GM12878 (cell line): Measurements from ENCODE around the gene SLC35A2.

Experiments used
- EP300 ChIP-seq, 2 experiments: fragments of 150-350 bp in 1 of 2; IDR thresholded peaks; 2 replicates each; pipeline ENCODE4 v1.6.1; 2011 to 2012; ENCODE audit warnings: low read depth in 2 of 2, low read length in 2 of 2, borderline replicate concordance in 1 of 2, improper control_type of control experiment in 1 of 2, inconsistent platforms in 1 of 2; ENCODE audit not compliant: control insufficient read depth in 1 of 2
- EZH2 ChIP-seq: IDR thresholded peaks from 2 replicates; pipeline ENCODE4 v1.6.1; 2012; ENCODE audit warnings: low read depth, mild to moderate bottlenecking, control low read depth, inconsistent platforms, low read length, borderline replicate concordance; ENCODE audit not compliant: control insufficient read depth
- PRDM15 ChIP-seq: fragments of 450-650 bp; formaldehyde crosslinking; IDR thresholded peaks from 2 replicates; pipeline ENCODE4 v1.4.0; 2020; ENCODE audit warnings: mild to moderate bottlenecking, moderate library complexity
- TCF7 ChIP-seq: IDR thresholded peaks from 2 replicates; pipeline ENCODE4 v1.6.1; 2014; ENCODE audit warnings: antibody characterized with exemption, borderline replicate concordance
- YY1 ChIP-seq: IDR thresholded peaks from 2 replicates; pipeline ENCODE4 v1.6.1; 2011; ENCODE audit warnings: low read depth, mild to moderate bottlenecking, low read length
- ZBED1 ChIP-seq: IDR thresholded peaks from 2 replicates; pipeline ENCODE4 v1.6.1; 2016; ENCODE audit warnings: borderline replicate concordance
- TF ChIP-seq, protein P1 (sequence below): IDR thresholded peaks from 2 replicates; pipeline ENCODE4 v1.6.1; 2011; ENCODE audit warnings: mild to moderate bottlenecking, low read depth, low read length, moderate library complexity; ENCODE audit not compliant: insufficient replicate concordance

DNA sequence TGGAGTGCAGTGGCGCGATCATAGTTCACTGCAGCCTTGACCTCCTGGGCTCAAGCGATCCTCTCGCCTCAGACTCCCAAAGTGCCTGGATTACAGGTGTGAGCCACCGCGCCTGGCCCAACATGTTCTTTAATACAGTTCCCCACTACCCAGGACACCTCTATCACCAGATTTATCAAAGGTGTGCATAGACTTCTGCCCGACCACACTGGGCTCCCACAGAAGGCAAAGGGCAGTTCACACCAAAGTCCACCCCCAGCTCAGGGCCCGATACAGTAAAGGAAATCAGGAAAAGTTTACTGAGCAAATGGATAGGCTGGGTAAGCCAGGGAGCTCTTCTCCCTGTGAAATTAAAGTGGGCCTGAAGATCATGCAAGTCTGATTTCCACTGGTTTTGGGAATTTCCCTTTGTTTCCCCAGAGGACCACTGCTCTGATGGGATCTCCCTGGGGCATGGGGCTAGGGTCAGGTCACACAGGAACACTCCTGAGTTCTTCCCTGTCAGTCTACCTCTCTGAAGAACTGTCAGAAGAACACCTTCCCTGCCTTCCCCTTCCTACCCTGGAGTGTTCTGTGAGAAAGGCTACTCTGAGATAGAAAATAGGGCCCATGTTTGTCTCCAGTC, 25.1 kb upstream of the SLC35A2 start:
- TF ChIP-seq PRDM15 (CRISPR knock-in tag): no peak
- TF ChIP-seq EZH2: no peak
- no peak for TF ChIP-seq TCF7
- TF ChIP-seq YY1: no peak
- TF ChIP-seq EP300 (IDR thresholded peaks at IDR 0.05; ENCODE audit: borderline replicate concordance in 1 of 2, control insufficient read depth in 1 of 2, low read depth in 2 of 2, low read length in 2 of 2): no peak
- TF ChIP-seq, protein P1, sequence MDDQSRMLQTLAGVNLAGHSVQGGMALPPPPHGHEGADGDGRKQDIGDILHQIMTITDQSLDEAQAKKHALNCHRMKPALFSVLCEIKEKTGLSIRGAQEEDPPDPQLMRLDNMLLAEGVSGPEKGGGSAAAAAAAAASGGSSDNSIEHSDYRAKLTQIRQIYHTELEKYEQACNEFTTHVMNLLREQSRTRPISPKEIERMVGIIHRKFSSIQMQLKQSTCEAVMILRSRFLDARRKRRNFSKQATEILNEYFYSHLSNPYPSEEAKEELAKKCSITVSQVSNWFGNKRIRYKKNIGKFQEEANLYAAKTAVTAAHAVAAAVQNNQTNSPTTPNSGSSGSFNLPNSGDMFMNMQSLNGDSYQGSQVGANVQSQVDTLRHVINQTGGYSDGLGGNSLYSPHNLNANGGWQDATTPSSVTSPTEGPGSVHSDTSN: no peak
- TF ChIP-seq ZBED1: no peak
